ENCODE results near the gene MYADM. TPM values are rescaled to one million over a fixed set of nuclear protein-coding genes. Genes with fewer than 3 reads are reported as not detected.
A peak's percentile ranks its signal among the peaks of the same experiment; 100 is the strongest.

The MYADM gene
- total RNA-seq, 2 experiments from 2014 or later: 64.7 to 69.9 TPM

DNA sequence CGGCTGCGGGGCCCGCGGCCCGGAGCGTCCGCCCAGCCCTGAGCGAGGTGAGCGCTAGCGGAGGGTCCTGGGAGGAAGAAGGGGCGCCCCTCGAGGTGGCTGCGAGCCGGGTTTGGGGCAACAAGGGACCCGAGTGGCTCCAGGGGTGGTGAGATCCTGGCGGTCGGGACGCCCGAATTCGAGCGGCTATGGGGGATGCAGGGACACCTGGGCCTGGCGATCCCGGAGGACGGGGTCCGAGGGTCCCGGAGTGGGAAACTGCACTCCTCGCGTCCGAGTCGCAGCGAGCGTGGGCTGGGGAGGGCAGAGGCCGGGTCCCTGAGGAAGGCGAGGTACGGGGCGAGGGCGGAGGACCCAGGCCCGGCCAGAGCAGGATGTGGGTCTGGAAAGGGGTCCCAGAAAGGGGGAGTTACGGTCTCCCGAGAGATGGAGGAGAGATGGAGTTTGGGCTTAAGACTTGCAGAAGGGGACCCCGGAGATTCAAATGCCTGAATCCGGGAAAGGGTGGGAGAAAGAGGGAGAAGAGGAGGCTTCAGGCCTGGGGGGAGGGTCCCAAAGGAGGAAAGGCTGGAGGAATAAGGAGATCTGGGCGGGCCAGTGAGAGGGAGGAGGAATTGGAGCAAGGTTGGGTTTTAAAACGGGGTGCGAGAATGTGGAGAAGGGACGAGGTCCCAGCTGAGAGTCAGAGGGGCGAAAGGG is 41.9 kb downstream of the MYADM start:
- H3K4me1 Mint-ChIP-seq (ENCODE audit: low read depth): peaks cover 14% of the 10 kb centered on the region
- no peaks in the 10 kb centered on the region for H3K36me3 Mint-ChIP-seq (ENCODE audit: low read depth)
- POLR2A ChIA-PET: no interaction called here
- ATAC-seq: no peak
- H3K4me3 Mint-ChIP-seq: no peak overlapping the region
- intact Hi-C loops (cut with micrococcal nuclease): loop anchor here (10.0 kb wide), 1 partner anchor 65 kb away; no protein-coding TSS in a partner anchor
- H3K9me3 Mint-ChIP-seq: no peaks in the 10 kb centered on the region
- CTCF ChIA-PET: no interaction called here
- no peak for TF ChIP-seq CTCF (IDR thresholded peaks at IDR 0.05)
- H3K27ac Mint-ChIP-seq: no peak overlapping the region
- DNase-seq: no peak
- H3K27me3 Mint-ChIP-seq: peaks cover 59% of the 10 kb centered on the region

GRCh38 chr19:53910170-53910518 is 42.5 kb downstream of the MYADM start:
- ChIA-PET POLR2A (no interaction called here), CTCF (interaction anchor here (1.1 kb wide), 1 partner anchor 117 kb away, joined by 4 read pairs; no protein-coding TSS in a partner anchor)
- H3K27ac Mint-ChIP-seq: no peak overlapping the region
- ATAC-seq (no peak), DNase-seq (no peak)
- H3K36me3 Mint-ChIP-seq (ENCODE audit: low read depth): no peaks in the 10 kb centered on the region
- peaks cover 14% of the 10 kb centered on the region for H3K4me1 Mint-ChIP-seq (ENCODE audit: low read depth)
- intact Hi-C loops (cut with micrococcal nuclease): no loop called here
- H3K9me3 Mint-ChIP-seq: no peaks in the 10 kb centered on the region
- TF ChIP-seq CTCF (IDR thresholded peaks at IDR 0.05): no peak
- no peak overlapping the region for H3K4me3 Mint-ChIP-seq
- peaks cover 57% of the 10 kb centered on the region for H3K27me3 Mint-ChIP-seq

DNA sequence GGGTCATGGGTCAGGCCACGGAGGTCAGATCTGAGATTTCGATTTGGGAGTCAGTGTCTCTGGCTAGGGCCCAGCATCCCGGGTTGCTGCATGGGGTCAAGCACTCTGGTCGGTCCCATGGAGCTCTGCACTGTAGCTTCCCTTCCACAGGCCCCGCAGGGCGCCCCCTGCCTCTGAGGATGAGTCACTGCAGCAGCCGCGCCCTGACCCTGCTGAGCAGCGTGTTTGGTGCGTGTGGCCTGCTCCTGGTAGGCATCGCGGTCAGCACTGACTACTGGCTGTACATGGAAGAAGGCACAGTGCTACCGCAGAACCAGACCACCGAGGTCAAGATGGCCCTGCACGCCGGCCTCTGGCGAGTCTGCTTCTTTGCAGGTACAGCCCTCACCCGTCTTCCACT is 45.0 kb downstream of the MYADM start:
- ChIA-PET POLR2A (no interaction called here), CTCF (interaction anchor here (0.6 to 1.8 kb wide), 14 partner anchors 17 to 353 kb away, joined by 3 to 5 read pairs (median 3); no protein-coding TSS in a partner anchor)
- Mint-ChIP-seq H3K36me3 (ENCODE audit: low read depth) (no peaks in the 10 kb centered on the region), H3K4me1 (ENCODE audit: low read depth) (peaks cover 7% of the 10 kb centered on the region), H3K4me3 (no peak overlapping the region), H3K9me3 (no peaks in the 10 kb centered on the region), H3K27ac (no peak overlapping the region), H3K27me3 (peaks cover 44% of the 10 kb centered on the region)
- intact Hi-C loops (cut with micrococcal nuclease): no loop called here
- no peak for ATAC-seq
- peak; percentile 48 for TF ChIP-seq CTCF (IDR thresholded peaks at IDR 0.05)
- peak; percentile 26 for DNase-seq

GRCh38 chr19:53915000-53915399 is 47.3 kb downstream of the MYADM start:
- H3K36me3 Mint-ChIP-seq (ENCODE audit: low read depth): no peaks in the 10 kb centered on the region
- no peaks in the 10 kb centered on the region for H3K4me1 Mint-ChIP-seq (ENCODE audit: low read depth)
- ChIA-PET CTCF (interaction anchor here (1.0 to 2.5 kb wide), 2 partner anchors 7 to 109 kb away, joined by 3 to 6 read pairs; no protein-coding TSS in a partner anchor), POLR2A (no interaction called here)
- no peak overlapping the region for H3K27ac Mint-ChIP-seq
- no peak for TF ChIP-seq CTCF (IDR thresholded peaks at IDR 0.05)
- H3K27me3 Mint-ChIP-seq: peaks cover 28% of the 10 kb centered on the region
- no peak for ATAC-seq
- no peaks in the 10 kb centered on the region for H3K9me3 Mint-ChIP-seq
- H3K4me3 Mint-ChIP-seq: no peak overlapping the region
- DNase-seq: no peak
- intact Hi-C loops (cut with micrococcal nuclease): no loop called here

GRCh38 chr19:53916004-53916403 is 48.3 kb downstream of the MYADM start:
- H3K36me3 Mint-ChIP-seq (ENCODE audit: low read depth): no peaks in the 10 kb centered on the region
- DNase-seq: no peak
- TF ChIP-seq CTCF (IDR thresholded peaks at IDR 0.05): no peak
- H3K27ac Mint-ChIP-seq: no peak overlapping the region
- no peaks in the 10 kb centered on the region for H3K9me3 Mint-ChIP-seq
- ChIA-PET POLR2A (no interaction called here), CTCF (interaction anchor here (1.0 to 2.5 kb wide), 2 partner anchors 8 to 108 kb away, joined by 3 to 6 read pairs; no protein-coding TSS in a partner anchor)
- H3K4me1 Mint-ChIP-seq (ENCODE audit: low read depth): no peaks in the 10 kb centered on the region
- peaks cover 19% of the 10 kb centered on the region for H3K27me3 Mint-ChIP-seq
- ATAC-seq: no peak
- intact Hi-C loops (cut with micrococcal nuclease): no loop called here
- no peak overlapping the region for H3K4me3 Mint-ChIP-seq
